ENCODE data around the gene DPF1. TPM values are rescaled to one million over a fixed set of nuclear protein-coding genes. Genes with fewer than 3 reads are reported as not detected.
A peak's percentile ranks its signal among the peaks of the same experiment; 100 is the strongest.

The DPF1 gene
- total RNA-seq, 4 donors from 2014 or later = not detected

DNA sequence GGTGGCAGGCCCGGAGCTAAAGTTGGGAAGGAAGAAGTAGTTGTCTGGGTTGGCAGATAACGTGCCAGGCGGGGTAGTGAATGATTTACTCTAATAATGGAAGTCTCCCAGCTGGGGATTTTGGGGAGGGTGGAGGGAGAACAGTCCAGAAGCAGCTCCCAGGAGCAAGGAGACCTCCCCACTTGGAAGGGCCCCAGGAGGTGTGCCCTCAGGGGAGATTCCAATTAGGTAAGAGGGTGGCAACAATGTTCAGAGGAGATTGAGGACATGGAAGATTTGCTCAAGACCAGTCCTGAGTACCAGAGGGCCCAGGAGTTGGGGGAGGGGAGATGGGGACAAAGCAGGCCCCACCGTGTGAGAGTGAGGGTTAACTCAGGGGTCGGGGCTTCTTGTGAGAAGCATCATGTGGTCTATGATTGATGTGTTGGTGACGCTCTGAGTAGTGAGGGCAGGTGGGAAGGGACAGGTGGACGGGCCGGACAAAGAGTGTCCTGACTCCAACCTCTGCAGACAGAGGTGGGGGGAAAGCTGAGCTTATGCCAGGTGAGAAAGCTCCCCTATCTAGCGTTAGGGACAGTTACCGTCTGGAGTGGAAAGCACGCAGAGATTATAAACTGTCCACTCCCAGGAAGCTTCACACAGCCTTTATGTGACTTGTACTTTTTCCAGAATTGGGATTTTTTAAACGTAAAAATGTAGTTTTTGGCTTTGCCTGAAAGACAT is 43.9 kb upstream of the DPF1 start:
- in situ Hi-C loops (cut with MboI; ENCODE audit: low pct_ligation_motif_present in 1 of 4, low pct_unique_long_range_greater_than_20kb in 1 of 4, low sequenced_read_pairs in 3 of 4) (no loop called here), intact Hi-C loops (cut with DNase I; ENCODE audit: low total_unique reads) (no loop called here)
- Histone ChIP-seq H3K4me1 (peaks cover 13 to 86% (median 60%) of the 10 kb centered on the region in 4 donors), H3K36me3 (no peaks in the 10 kb centered on the region), H3K27me3 (no peaks in the 10 kb centered on the region), H3K9me3 (no peaks in the 10 kb centered on the region), H3K4me3 (peak overlapping the region in 2 of 4 donors; percentile 70 to 81), H3K27ac (peak overlapping the region; percentile 92 to 98 (median 94))
- TF ChIP-seq EP300 (IDR thresholded peaks at IDR 0.05; ENCODE audit: low read depth) = no peak
- no peak for TF ChIP-seq POLR2AphosphoS5 (IDR thresholded peaks at IDR 0.05)
- TF ChIP-seq, protein P1, sequence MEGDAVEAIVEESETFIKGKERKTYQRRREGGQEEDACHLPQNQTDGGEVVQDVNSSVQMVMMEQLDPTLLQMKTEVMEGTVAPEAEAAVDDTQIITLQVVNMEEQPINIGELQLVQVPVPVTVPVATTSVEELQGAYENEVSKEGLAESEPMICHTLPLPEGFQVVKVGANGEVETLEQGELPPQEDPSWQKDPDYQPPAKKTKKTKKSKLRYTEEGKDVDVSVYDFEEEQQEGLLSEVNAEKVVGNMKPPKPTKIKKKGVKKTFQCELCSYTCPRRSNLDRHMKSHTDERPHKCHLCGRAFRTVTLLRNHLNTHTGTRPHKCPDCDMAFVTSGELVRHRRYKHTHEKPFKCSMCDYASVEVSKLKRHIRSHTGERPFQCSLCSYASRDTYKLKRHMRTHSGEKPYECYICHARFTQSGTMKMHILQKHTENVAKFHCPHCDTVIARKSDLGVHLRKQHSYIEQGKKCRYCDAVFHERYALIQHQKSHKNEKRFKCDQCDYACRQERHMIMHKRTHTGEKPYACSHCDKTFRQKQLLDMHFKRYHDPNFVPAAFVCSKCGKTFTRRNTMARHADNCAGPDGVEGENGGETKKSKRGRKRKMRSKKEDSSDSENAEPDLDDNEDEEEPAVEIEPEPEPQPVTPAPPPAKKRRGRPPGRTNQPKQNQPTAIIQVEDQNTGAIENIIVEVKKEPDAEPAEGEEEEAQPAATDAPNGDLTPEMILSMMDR (IDR thresholded peaks at IDR 0.05) = no peak
- no peak for TF ChIP-seq POLR2A (IDR thresholded peaks at IDR 0.05)
- 30 to 56% methylated on average over 4 to 12 of the region's 12 CpGs for WGBS, 2 donors (ENCODE audit: low coverage in 1 of 2)
- DNase-seq = peak; percentile 51

DNA sequence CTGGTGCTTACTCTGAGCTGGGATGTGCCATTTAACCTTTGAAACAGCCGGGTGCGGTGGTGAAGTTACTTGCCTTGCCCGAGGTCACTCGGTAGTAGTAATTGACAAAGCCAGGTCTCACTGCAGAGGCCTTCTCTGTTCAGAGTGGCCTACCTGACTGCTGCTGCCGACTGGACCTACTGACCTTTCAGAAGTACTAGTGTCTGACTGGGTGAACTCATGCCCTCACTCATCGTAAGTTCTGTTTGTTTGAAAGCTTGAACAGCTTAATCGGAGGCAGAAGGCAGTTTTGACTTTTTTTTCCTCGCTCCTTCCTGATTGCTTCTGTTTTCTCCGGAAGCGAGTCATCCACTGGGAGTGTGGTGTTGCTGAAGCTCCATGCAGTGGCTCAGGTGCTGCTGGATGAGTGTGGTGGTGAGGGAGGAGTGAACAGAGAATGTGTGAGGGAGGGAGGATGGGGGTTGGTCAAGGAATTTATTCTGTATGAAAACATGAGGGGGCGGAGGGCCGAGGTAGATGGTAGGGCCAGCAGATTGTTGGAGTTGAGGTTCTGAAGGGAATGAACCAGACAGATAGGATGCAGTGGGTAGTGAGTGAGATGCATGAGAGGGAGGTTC is 43.1 kb upstream of the DPF1 start:
- H3K27me3 ChIP-seq = no peaks in the 10 kb centered on the region
- peak overlapping the region in 2 of 4 donors; percentile 70 to 81 for H3K4me3 ChIP-seq
- peak overlapping the region; percentile 92 to 98 (median 94) for H3K27ac ChIP-seq
- peak in 2 of 3 donors; percentile 56 to 70 for TF ChIP-seq POLR2AphosphoS5 (IDR thresholded peaks at IDR 0.05)
- TF ChIP-seq POLR2A (IDR thresholded peaks at IDR 0.05) = peak; percentile 70
- TF ChIP-seq, protein P1 (IDR thresholded peaks at IDR 0.05) = no peak
- no peak for TF ChIP-seq EP300 (IDR thresholded peaks at IDR 0.05; ENCODE audit: low read depth)
- no peaks in the 10 kb centered on the region for H3K36me3 ChIP-seq
- intact Hi-C loops (cut with DNase I; ENCODE audit: low total_unique reads) = no loop called here
- H3K4me1 ChIP-seq = peaks cover 5 to 80% (median 52%) of the 10 kb centered on the region in 4 donors
- in situ Hi-C loops (cut with MboI; ENCODE audit: low pct_ligation_motif_present in 1 of 4, low pct_unique_long_range_greater_than_20kb in 1 of 4, low sequenced_read_pairs in 3 of 4) = no loop called here
- 43 to 50% methylated on average over 2 to 12 of the region's 12 CpGs for WGBS, 2 donors (ENCODE audit: low coverage in 1 of 2)
- H3K9me3 ChIP-seq = no peaks in the 10 kb centered on the region
- DNase-seq = peak; percentile 61

DNA sequence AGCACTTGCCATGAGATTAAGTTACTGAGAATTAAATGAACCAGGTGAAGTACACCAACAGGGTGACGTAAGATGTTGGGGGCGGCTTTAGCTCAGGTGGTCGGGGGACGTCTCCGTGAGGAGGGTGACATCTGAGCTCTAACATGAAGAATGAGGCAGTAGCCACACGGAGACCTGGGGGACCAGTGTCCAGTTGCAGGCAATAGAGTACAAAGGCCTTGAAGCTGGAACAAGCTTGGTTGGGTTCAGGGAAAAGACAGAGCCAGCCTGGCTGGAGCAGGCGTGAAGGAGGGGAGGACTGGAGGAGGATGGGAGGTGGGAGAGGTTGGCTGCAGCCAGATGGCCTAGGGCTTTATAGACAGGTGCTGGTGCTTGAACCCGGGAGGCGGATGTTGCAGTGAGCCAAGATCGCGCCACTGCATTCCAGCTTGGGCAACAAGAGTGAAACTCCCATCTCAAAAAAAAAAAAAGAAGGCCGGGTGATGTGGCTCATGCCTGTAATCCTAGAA is 42.0 kb upstream of the DPF1 start:
- no peak for TF ChIP-seq EP300 (IDR thresholded peaks at IDR 0.05; ENCODE audit: low read depth)
- peak in 1 of 3 donors; percentile 11 for TF ChIP-seq POLR2AphosphoS5 (IDR thresholded peaks at IDR 0.05)
- TF ChIP-seq, protein P1 (IDR thresholded peaks at IDR 0.05) = no peak
- Histone ChIP-seq H3K9me3 (no peaks in the 10 kb centered on the region), H3K4me3 (peak overlapping the region in 3 of 4 donors; percentile 63 to 81 (median 70)), H3K27ac (peak overlapping the region; percentile 92 to 98 (median 94)), H3K27me3 (no peaks in the 10 kb centered on the region), H3K36me3 (no peaks in the 10 kb centered on the region), H3K4me1 (peaks cover 5 to 69% (median 45%) of the 10 kb centered on the region in 4 donors)
- intact Hi-C loops (cut with DNase I; ENCODE audit: low total_unique reads) (no loop called here), in situ Hi-C loops (cut with MboI; ENCODE audit: low pct_ligation_motif_present in 1 of 4, low pct_unique_long_range_greater_than_20kb in 1 of 4, low sequenced_read_pairs in 3 of 4) (no loop called here)
- 62 to 68% methylated on average over 6 to 12 of the region's 12 CpGs for whole genome bisulfite sequencing, 2 donors (ENCODE audit: low coverage in 1 of 2)
- DNase-seq = no peak

DNA sequence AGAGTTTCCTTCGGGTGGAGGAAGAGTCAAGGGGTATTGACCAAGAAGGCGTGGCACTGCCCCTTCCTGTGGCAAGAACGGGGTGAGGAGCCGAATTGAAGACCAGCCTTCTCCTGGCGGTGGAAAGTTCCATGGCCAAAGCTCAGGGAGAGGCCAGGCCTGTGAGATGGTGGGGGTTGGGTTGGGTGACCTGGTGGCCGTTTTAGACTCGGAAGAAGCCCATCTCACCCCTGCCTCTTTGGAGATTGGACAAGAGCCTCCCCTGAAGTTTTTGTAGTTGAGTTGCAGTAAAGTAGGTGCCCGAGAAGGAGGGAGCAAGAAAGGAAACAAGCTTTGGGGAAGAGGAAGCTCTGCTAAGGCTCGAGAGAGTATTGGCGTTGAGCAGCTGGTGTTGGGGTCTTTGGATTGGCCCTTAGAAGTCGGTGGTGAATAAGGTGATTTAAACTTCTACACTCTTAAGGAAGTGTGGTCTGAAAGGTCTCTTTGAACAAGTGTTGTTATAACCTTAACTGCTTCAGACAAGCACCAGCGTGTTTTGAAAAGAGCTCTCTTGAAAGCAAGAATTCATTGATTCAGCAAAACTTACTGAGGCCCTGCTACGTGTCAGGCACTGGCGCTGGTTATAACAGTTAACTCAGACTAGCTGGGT is 41.3 kb upstream of the DPF1 start:
- DNase-seq = peak; percentile 63
- peaks cover 5 to 63% (median 40%) of the 10 kb centered on the region in 4 donors for H3K4me1 ChIP-seq
- in situ Hi-C loops (cut with MboI; ENCODE audit: low pct_ligation_motif_present in 1 of 4, low pct_unique_long_range_greater_than_20kb in 1 of 4, low sequenced_read_pairs in 3 of 4) (no loop called here), intact Hi-C loops (cut with DNase I; ENCODE audit: low total_unique reads) (no loop called here)
- H3K36me3 ChIP-seq = no peaks in the 10 kb centered on the region
- peak overlapping the region; percentile 92 to 98 (median 94) for H3K27ac ChIP-seq
- peak overlapping the region; percentile 4 to 81 (median 66) for H3K4me3 ChIP-seq
- TF ChIP-seq EP300 (IDR thresholded peaks at IDR 0.05; ENCODE audit: low read depth) = no peak
- TF ChIP-seq POLR2AphosphoS5 (IDR thresholded peaks at IDR 0.05) = peak in 1 of 3 donors; percentile 24
- TF ChIP-seq, protein P1 (IDR thresholded peaks at IDR 0.05) = peak in 2 of 5 experiments; percentile 12 to 25
- H3K9me3 ChIP-seq = no peaks in the 10 kb centered on the region
- WGBS, 2 donors (ENCODE audit: low coverage in 1 of 2) = 31 to 41% methylated on average over 10 to 14 of the region's 14 CpGs
- no peaks in the 10 kb centered on the region for H3K27me3 ChIP-seq
